K562 (cell line): ENCODE measurements around the gene TTBK2. TPM values are rescaled to one million over a fixed set of nuclear protein-coding genes. Genes with fewer than 3 reads are reported as not detected.

ENCODE experiments used
- ATAC-seq: fragments of 200-7000 bp; cut with Tn5 transposase; 3 replicates; pipeline ENCODE4 v1.9.1; 2020; ENCODE audit warnings: moderate library complexity
- BruUV-seq: library from RNA; stranded (reverse); fragments of 400-500 nt; replicated peaks from 2 replicates; lab custom pipeline; 2021; lab: Mats Ljungman, UMichigan
- CTCF ChIA-PET: fragments of 300-600 bp; formaldehyde crosslinking; extraction: SDS; loops from one replicate; lab custom pipeline; 2021; ENCODE audit warnings: low intra/inter-chr PET ratio; lab: Yijun Ruan, JAX
- POLR2A ChIA-PET: fragments of 300-600, 350-650 bp; sonication (Branson Sonifier 250); formaldehyde crosslinking; extraction: SDS; loops from one replicate; lab custom pipeline; 2021; ENCODE audit warnings: antibody characterized with exemption, inconsistent platforms; lab: Yijun Ruan, JAX
- DNase-seq, 4 experiments: peaks; one replicate each; pipeline versions ENCODE4 v3.0.0 to v3.0.0-alpha.2; 2011 to 2018; ENCODE audit warnings: low spot score in 3 of 4, mixed read lengths in 3 of 4; ENCODE audit errors: extremely low read depth in 1 of 4
- FAIRE-seq: peaks from 2 replicates; lab custom pipeline; 2011; peaks lifted over from hg19 to GRCh38; lab: Jason Lieb, UNC
- H2AFZ ChIP-seq: 2 replicates; pipeline ENCODE4 v1.6.0; 2011; ENCODE audit warnings: low read depth, low read length, control low read depth, inconsistent platforms
- H3K27ac ChIP-seq: fragments of 200-600 bp; 3 replicates; pipeline ENCODE4 v1.8.0; 2011; ENCODE audit warnings: low read depth, mild to moderate bottlenecking, control low read depth, inconsistent platforms, low read length, moderate library complexity, mixed read lengths; ENCODE audit errors: extremely low read depth
- H3K27me3 ChIP-seq, 2 experiments: fragments of 300-600 bp in 1 of 2; 2 replicates in 1 of 2; 3 replicates in 1 of 2; pipeline versions ENCODE4 v1.6.0 to v1.8.0; 2011; ENCODE audit warnings: inconsistent platforms in 2 of 2, low read length in 2 of 2, mild to moderate bottlenecking in 1 of 2, mixed read lengths in 1 of 2, moderate library complexity in 1 of 2; ENCODE audit not compliant: control insufficient read depth in 2 of 2, insufficient read depth in 2 of 2
- H3K36me3 ChIP-seq: fragments of 300-600 bp; 3 replicates; pipeline ENCODE4 v1.8.0; 2011; ENCODE audit warnings: mild to moderate bottlenecking, low read length, inconsistent platforms; ENCODE audit not compliant: control insufficient read depth, insufficient read depth
- H3K4me1 ChIP-seq, 2 experiments: fragments of 200-600 bp in 1 of 2; replicated peaks in 1 of 2; 2 replicates in 1 of 2; 3 replicates in 1 of 2; pipeline versions ENCODE4 v1.5.1 to v1.8.0; 2011; ENCODE audit warnings: inconsistent platforms in 2 of 2, low read length in 2 of 2, mild to moderate bottlenecking in 1 of 2, mixed read lengths in 1 of 2, moderate library complexity in 1 of 2; ENCODE audit not compliant: control insufficient read depth in 2 of 2, insufficient read depth in 2 of 2
- H3K4me2 ChIP-seq: 2 replicates; pipeline ENCODE4 v1.6.1; 2011; ENCODE audit warnings: low read length, control low read depth, inconsistent platforms, mixed read lengths; ENCODE audit not compliant: insufficient read depth
- H3K4me3 ChIP-seq: fragments of 200-600 bp; sonication (generic), shearing (Covaris generic); 2 replicates; pipeline ENCODE4 v1.5.1; 2016; ENCODE audit warnings: control low read depth, inconsistent platforms
- H3K79me2 ChIP-seq: fragments of 200-600 bp; 3 replicates; pipeline ENCODE4 v1.8.0; 2011; ENCODE audit warnings: low read length, inconsistent platforms; ENCODE audit not compliant: control insufficient read depth, insufficient read depth
- H3K9ac ChIP-seq, 2 experiments: 2 replicates each; pipeline versions ENCODE4 v1.6.0 to v1.6.1; 2011; ENCODE audit warnings: low read depth in 2 of 2, low read length in 2 of 2, control low read depth in 1 of 2, inconsistent platforms in 1 of 2, mild to moderate bottlenecking in 1 of 2, mixed read lengths in 1 of 2; ENCODE audit not compliant: insufficient read depth in 1 of 2
- H3K9me1 ChIP-seq: one replicate; pipeline ENCODE4 v1.6.0; 2011; ENCODE audit warnings: inconsistent platforms, mild to moderate bottlenecking, low read length, moderate library complexity; ENCODE audit not compliant: control insufficient read depth, insufficient read depth
- H3K9me3 ChIP-seq: replicated peaks from 2 replicates; pipeline ENCODE4 v1.5.1; 2011; ENCODE audit warnings: low read depth, low read length, inconsistent platforms; ENCODE audit not compliant: control insufficient read depth, insufficient read depth
- H4K20me1 ChIP-seq: replicated peaks from 2 replicates; pipeline ENCODE4 v1.6.1; 2011; ENCODE audit warnings: low read length, inconsistent platforms, mixed read lengths; ENCODE audit not compliant: control insufficient read depth, insufficient read depth
- BACH1 ChIP-seq: fragments of 200-800 bp; sonication (Bioruptor generic); IDR thresholded peaks from 2 replicates; pipeline ENCODE4 v1.6.1; 2016; ENCODE audit warnings: missing genetic modification characterization, missing compliant biosample characterization
- CHD4 ChIP-seq: fragments of 200-600 bp; sonication (generic); IDR thresholded peaks from 3 replicates; pipeline ENCODE4 v1.6.1; 2012; ENCODE audit warnings: low read depth, mild to moderate bottlenecking, mixed read lengths, low read length, inconsistent platforms; ENCODE audit not compliant: insufficient read depth, insufficient replicate concordance, poor library complexity, severe bottlenecking
- EGR1 ChIP-seq: fragments of 450-650 bp; conservative IDR thresholded peaks from 2 replicates; pipeline ENCODE4 v1.6.1; 2017; ENCODE audit warnings: mild to moderate bottlenecking
- ERF ChIP-seq: fragments of 450-650 bp; formaldehyde crosslinking; IDR thresholded peaks from 2 replicates; pipeline ENCODE4 v1.4.0; 2020; ENCODE audit warnings: mild to moderate bottlenecking, mixed read lengths
- ESRRA ChIP-seq: fragments of 450-650 bp; IDR thresholded peaks from 2 replicates; pipeline ENCODE4 v1.6.1; 2014; ENCODE audit warnings: low read depth, mild to moderate bottlenecking, moderate library complexity, borderline replicate concordance
- FOXP4 ChIP-seq: sonication (generic); formaldehyde crosslinking; IDR thresholded peaks from 2 replicates; pipeline ENCODE4 v1.8.0; 2022; ENCODE audit warnings: mild to moderate bottlenecking, missing genetic modification reagents, borderline replicate concordance
- LCOR ChIP-seq: sonication (generic); formaldehyde crosslinking; IDR thresholded peaks from 2 replicates; pipeline ENCODE4 v1.8.0; 2022; ENCODE audit warnings: mild to moderate bottlenecking, missing genetic modification reagents
- PURB ChIP-seq: sonication (generic); formaldehyde crosslinking; IDR thresholded peaks from 2 replicates; pipeline ENCODE4 v1.9.0; 2021; ENCODE audit warnings: low read depth, mild to moderate bottlenecking, missing genetic modification reagents
- RCOR1 ChIP-seq, 2 experiments: IDR thresholded peaks; 2 replicates each; pipeline ENCODE4 v1.6.1; 2012; ENCODE audit warnings: low read depth in 2 of 2, low read length in 2 of 2, borderline replicate concordance in 1 of 2, improper control_type of control experiment in 1 of 2
- SIX5 ChIP-seq, 2 experiments: IDR thresholded peaks; 2 replicates each; pipeline ENCODE4 v1.6.1; 2011; ENCODE audit warnings: low read length in 2 of 2, borderline replicate concordance in 1 of 2, low read depth in 1 of 2, mild to moderate bottlenecking in 1 of 2, moderate library complexity in 1 of 2; ENCODE audit not compliant: insufficient read depth in 1 of 2
- SMAD2 ChIP-seq: fragments of 150-350 bp; IDR thresholded peaks from 2 replicates; pipeline ENCODE4 v1.6.1; 2014; ENCODE audit warnings: low read depth, mild to moderate bottlenecking, low read length
- SNIP1 ChIP-seq: fragments of 450-650 bp; IDR thresholded peaks from 2 replicates; pipeline ENCODE4 v1.7.1; 2017; ENCODE audit warnings: low read depth, mild to moderate bottlenecking
- ZBTB34 ChIP-seq: fragments of 250-450 bp; sonication (Bioruptor Pico); IDR thresholded peaks from 2 replicates; pipeline ENCODE4 v1.8.0; 2021; ENCODE audit warnings: mild to moderate bottlenecking, moderate library complexity
- ZNF717 ChIP-seq: fragments of 250-450 bp; sonication (Bioruptor Pico); IDR thresholded peaks from 2 replicates; pipeline ENCODE4 v1.5.0; 2021
- WGBS: fragments of 100-300 bp; shearing (Covaris generic); methylation state at CpG from one replicate; pipeline ENCODE4 v1.1.6; 2016; ENCODE audit warnings: low coverage, mixed read lengths; ENCODE audit not compliant: insufficient coverage; ENCODE audit errors: missing lambda C conversion rate; 5-methylcytosine and 5-hydroxymethylcytosine counted together
- in situ Hi-C: fragments of 300-500 bp; cut with MboI; formaldehyde crosslinking; loops from 4 replicates; pipeline ENCODE4 v1.15.0; 2018; ENCODE audit warnings: inconsistent platforms, mixed read lengths
- intact Hi-C: fragments of 100-400 bp; cut with micrococcal nuclease; formaldehyde crosslinking; loops from 2 replicates; pipeline ENCODE4 v1.14.2; 2022
- polyA plus RNA-seq, 8 experiments: library from polyadenylated mRNA; depleted of rRNA in 4 of 8; stranded (reverse) in 5 of 8; unstranded in 3 of 8; fragments of >200 nt; fragmentation: Nextera tagmentation in 2 of 8; fragmentation: Illumina TruSeq in 1 of 8; extraction: Ambion mirVana in 2 of 8; extraction: Trizol in 1 of 8; gene quantifications; 2 replicates each; pipeline versions ENCODE4 v1.2.1 to v1.2.3, GENCODE V29; 2011 to 2014; ENCODE audit warnings: inconsistent platforms in 1 of 8, missing spikeins in 1 of 8
- total RNA-seq, 7 experiments: library from RNA; depleted of rRNA in 6 of 7; stranded (reverse); fragments of >200 nt in 6 of 7; fragmentation: Illumina TruSeq in 2 of 7; extraction: Trizol in 2 of 7; gene quantifications; 2 replicates each; pipeline versions ENCODE4 v1.2.1 to v1.2.3, GENCODE V29; 2011 to 2021; ENCODE audit warnings: low replicate concordance in 1 of 7

Gene TTBK2
- total and polyA plus RNA-seq, 9 of the 15 experiments (the other 6 are each of a cell fraction or from before 2014, with no cell fraction given): 0.89 to 8.0 (median 4.8) TPM

- H3K4me1 ChIP-seq: no peaks in the 10 kb centered on the region
- no peak for ATAC-seq
- no peak overlapping the region for H2AFZ ChIP-seq
- no peak for FAIRE-seq
- no peak overlapping the region for H3K4me2 ChIP-seq
- no TSS peak for BruUV-seq
- H3K79me2 ChIP-seq: no peaks in the 10 kb centered on the region
- no peaks in the 10 kb centered on the region for H3K36me3 ChIP-seq
- no peak for DNase-seq
- H3K9me1 ChIP-seq: no peaks in the 10 kb centered on the region
- no peak for TF ChIP-seq PURB (CRISPR knock-in tag)
- no peak for TF ChIP-seq ESRRA
- TF ChIP-seq FOXP4 (CRISPR knock-in tag): no peak
- no peak for TF ChIP-seq ERF
- no peak for TF ChIP-seq BACH1 (tag)
- TF ChIP-seq EGR1: no peak
- TF ChIP-seq LCOR (CRISPR knock-in tag): no peak
- no peak for TF ChIP-seq ZNF717
- TF ChIP-seq SNIP1: no peak
- no peak for TF ChIP-seq CHD4
- TF ChIP-seq RCOR1 (IDR thresholded peaks at IDR 0.05; ENCODE audit: borderline replicate concordance in 1 of 2, low read depth in 2 of 2, low read length in 2 of 2): no peak
- no peak for TF ChIP-seq ZBTB34 (CRISPR knock-in tag)
- no peak for TF ChIP-seq SIX5 (IDR thresholded peaks at IDR 0.05; ENCODE audit: borderline replicate concordance in 1 of 2, insufficient read depth in 1 of 2, low read depth in 1 of 2, low read length in 2 of 2)
- TF ChIP-seq SMAD2: no peak
- WGBS: 20% methylated on average over 1 of the region's 2 CpGs
- no peaks in the 10 kb centered on the region for H3K27me3 ChIP-seq
- ChIA-PET CTCF (interaction anchor here (0.6 kb wide), 1 partner anchor 10 kb away, joined by 3 read pairs; no protein-coding TSS in a partner anchor), POLR2A (interaction anchor here (0.7 kb wide), 1 partner anchor 29 kb away, joined by 3 read pairs; no protein-coding TSS in a partner anchor)
- intact Hi-C loops: no loop called here
- H3K4me3 ChIP-seq: no peak overlapping the region
- no peak overlapping the region for H3K9ac ChIP-seq
- no peak overlapping the region for H3K27ac ChIP-seq
- no peaks in the 10 kb centered on the region for H3K9me3 ChIP-seq
- no peaks in the 10 kb centered on the region for H4K20me1 ChIP-seq
- in situ Hi-C loops: loop anchor here (5.0 to 10.0 kb wide), 2 partner anchors 492 to 564 kb away; no protein-coding TSS in a partner anchor
Observed at GRCh38 chr15:42710662-42711061, 209.9 kb downstream of the TTBK2 start.
